HEK293 (cell line): ENCODE data around the gene PDGFB.

Experiments
- CTCF ChIP-seq: fragments of 450-650 bp; formaldehyde crosslinking; IDR thresholded peaks from 2 replicates; pipeline ENCODE4 v1.5.1; 2016; ENCODE audit warnings: missing biosample characterization, missing genetic modification characterization
- KLF1 ChIP-seq: fragments of 450-650 bp; formaldehyde crosslinking; IDR thresholded peaks from 2 replicates; pipeline ENCODE4 v1.5.1; 2016; ENCODE audit warnings: missing biosample characterization, missing genetic modification characterization
- KLF8 ChIP-seq: fragments of 450-650 bp; formaldehyde crosslinking; IDR thresholded peaks from 2 replicates; pipeline ENCODE4 v1.5.1; 2016; ENCODE audit warnings: missing biosample characterization, missing genetic modification characterization
- PATZ1 ChIP-seq: fragments of 450-650 bp; formaldehyde crosslinking; IDR thresholded peaks from 2 replicates; pipeline ENCODE4 v1.5.1; 2016; ENCODE audit warnings: missing biosample characterization, missing genetic modification characterization
- YY1 ChIP-seq: fragments of 450-650 bp; formaldehyde crosslinking; IDR thresholded peaks from 2 replicates; pipeline ENCODE4 v1.5.1; 2018; ENCODE audit warnings: missing biosample characterization, missing genetic modification characterization
- ZNF274 ChIP-seq, 2 experiments: fragments of 200-500 bp in 1 of 2; fragments of 450-650 bp in 1 of 2; sonication (Bioruptor generic) in 1 of 2; formaldehyde crosslinking in 1 of 2; IDR thresholded peaks; 2 replicates each; pipeline versions ENCODE4 v1.5.1 to v1.6.1; 2014 to 2016; ENCODE audit warnings: borderline replicate concordance in 1 of 2, inconsistent platforms in 1 of 2, low read length in 1 of 2, missing biosample characterization in 1 of 2, missing genetic modification characterization in 1 of 2
- ZNF354C ChIP-seq: fragments of 450-650 bp; formaldehyde crosslinking; IDR thresholded peaks from 2 replicates; pipeline ENCODE4 v1.5.1; 2016; ENCODE audit warnings: missing biosample characterization, missing genetic modification characterization, low read depth, borderline replicate concordance
- ZNF510 ChIP-seq: fragments of 450-650 bp; formaldehyde crosslinking; IDR thresholded peaks from 2 replicates; pipeline ENCODE4 v1.5.1; 2018; ENCODE audit warnings: mild to moderate bottlenecking, missing genetic modification characterization, missing biosample characterization; ENCODE audit not compliant: insufficient replicate concordance
- ZNF521 ChIP-seq: fragments of 450-650 bp; formaldehyde crosslinking; IDR thresholded peaks from 2 replicates; pipeline ENCODE4 v1.5.1; 2017; ENCODE audit warnings: missing biosample characterization, mild to moderate bottlenecking, missing genetic modification characterization
- ZNF654 ChIP-seq: fragments of 450-650 bp; formaldehyde crosslinking; IDR thresholded peaks from 2 replicates; pipeline ENCODE4 v1.5.1; 2016; ENCODE audit warnings: low read depth, missing biosample characterization, missing genetic modification characterization
- ZNF837 ChIP-seq: fragments of 450-650 bp; formaldehyde crosslinking; IDR thresholded peaks from 2 replicates; pipeline ENCODE4 v1.5.1; 2016; ENCODE audit warnings: missing biosample characterization, missing genetic modification characterization
- ZSCAN30 ChIP-seq: fragments of 450-650 bp; IDR thresholded peaks from 2 replicates; pipeline ENCODE4 v1.5.1; 2018; ENCODE audit warnings: missing biosample characterization, mild to moderate bottlenecking, missing genetic modification characterization, moderate library complexity

GRCh38 chr22:39275814-39276439 lies 31.1 kb upstream of the PDGFB start:
- no peak for TF ChIP-seq KLF8
- no peak for TF ChIP-seq ZSCAN30 (tag by site-specific recombination)
- no peak for TF ChIP-seq ZNF521
- TF ChIP-seq CTCF (tag by site-specific recombination) = no peak
- no peak for TF ChIP-seq PATZ1 (tag by site-specific recombination)
- TF ChIP-seq ZNF837 (tag by site-specific recombination) = no peak
- TF ChIP-seq ZNF654 (tag by site-specific recombination) = no peak
- no peak for TF ChIP-seq YY1
- no peak for TF ChIP-seq KLF1 (tag by site-specific recombination)
- TF ChIP-seq ZNF274 (IDR thresholded peaks at IDR 0.05; ENCODE audit: low read length) = no peak
- TF ChIP-seq ZNF274 (tag by site-specific recombination; IDR thresholded peaks at IDR 0.05; ENCODE audit: borderline replicate concordance) = no peak
- no peak for TF ChIP-seq ZNF354C (tag by site-specific recombination)
- TF ChIP-seq ZNF510 (tag by site-specific recombination) = no peak
